ENCODE results near the gene TAF15.
A peak's percentile ranks its signal among the peaks of the same experiment; 100 is the strongest.

Gene TAF15

DNA sequence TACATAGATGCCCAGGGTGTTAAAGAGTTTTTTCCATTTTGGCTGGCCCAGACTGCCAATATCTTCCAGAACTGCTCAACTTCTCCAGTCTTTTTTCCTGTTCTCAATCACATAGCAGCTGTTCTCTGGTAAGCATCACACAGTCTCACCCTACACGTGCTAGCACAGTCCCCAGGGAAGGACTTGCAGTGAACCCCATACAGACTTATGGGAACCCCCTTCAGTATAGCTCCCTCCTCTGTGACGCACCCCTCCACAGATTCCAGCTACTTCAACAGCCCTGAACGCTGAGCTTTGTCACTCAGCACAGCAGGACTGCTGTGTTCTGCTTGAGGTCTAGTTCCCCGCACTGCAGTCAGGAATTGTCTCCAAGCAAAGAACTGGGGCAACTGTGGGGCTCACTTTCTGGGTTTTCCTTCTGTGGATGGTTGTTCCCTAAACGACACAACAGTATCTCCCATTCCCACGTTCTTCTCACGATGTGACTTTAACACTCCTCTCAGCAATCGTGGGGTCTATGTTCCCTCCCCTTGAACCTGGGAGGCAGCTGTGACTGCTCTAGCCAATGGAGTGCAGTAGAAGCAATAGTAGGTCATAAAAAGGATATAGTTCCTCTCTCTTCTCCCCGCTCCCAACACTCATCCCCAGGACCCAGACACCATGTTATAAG is 17.5 kb upstream of the TAF15 start:
- H3K4me3 ChIP-seq (ENCODE audit: low read length), result no peak overlapping the region
- peaks cover 41% of the 10 kb centered on the region for H3K4me1 ChIP-seq (ENCODE audit: control insufficient read depth, insufficient read depth, low read length)

DNA sequence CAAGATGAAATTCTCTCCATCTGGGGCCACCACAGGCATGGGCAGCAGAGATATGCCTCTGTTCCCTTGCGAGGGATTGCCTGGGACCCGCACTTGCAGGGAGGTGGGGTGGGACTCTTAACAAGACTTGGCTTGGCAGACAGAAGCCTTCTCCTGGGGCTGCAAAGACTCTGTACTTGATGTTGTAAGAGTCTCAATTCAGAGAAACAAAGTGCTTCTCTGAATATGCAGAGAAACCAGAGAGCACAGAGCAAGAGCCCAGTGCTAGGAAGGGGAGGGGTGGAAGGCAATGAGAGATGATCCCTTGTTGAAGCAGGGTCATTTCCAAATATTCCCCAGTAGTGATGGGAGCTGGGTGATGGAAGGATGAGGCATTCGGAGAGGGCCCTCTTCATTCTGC is 16.0 kb upstream of the TAF15 start:
- H3K4me3 ChIP-seq (ENCODE audit: low read length), result no peak overlapping the region
- no peak overlapping the region for H3K9ac ChIP-seq (ENCODE audit: low read length)
- peaks cover 26% of the 10 kb centered on the region for H3K4me1 ChIP-seq (ENCODE audit: control insufficient read depth, insufficient read depth, low read length)
- no peaks in the 10 kb centered on the region for H3K9me3 ChIP-seq (ENCODE audit: control insufficient read depth, low read length)
- H3K27me3 ChIP-seq (ENCODE audit: control insufficient read depth, insufficient read depth, low read length), result peaks cover 5% of the 10 kb centered on the region
- no peaks in the 10 kb centered on the region for H3K36me3 ChIP-seq (ENCODE audit: control insufficient read depth, insufficient read depth, low read length)

More for the DNA sequence above, 17.5 kb upstream of the TAF15 start:
- Histone ChIP-seq H3K9me3 (ENCODE audit: control insufficient read depth, low read length) (no peaks in the 10 kb centered on the region), H3K27me3 (ENCODE audit: control insufficient read depth, insufficient read depth, low read length) (peaks cover 5% of the 10 kb centered on the region), H3K9ac (ENCODE audit: low read length) (no peak overlapping the region), H3K36me3 (ENCODE audit: control insufficient read depth, insufficient read depth, low read length) (no peaks in the 10 kb centered on the region)

DNA sequence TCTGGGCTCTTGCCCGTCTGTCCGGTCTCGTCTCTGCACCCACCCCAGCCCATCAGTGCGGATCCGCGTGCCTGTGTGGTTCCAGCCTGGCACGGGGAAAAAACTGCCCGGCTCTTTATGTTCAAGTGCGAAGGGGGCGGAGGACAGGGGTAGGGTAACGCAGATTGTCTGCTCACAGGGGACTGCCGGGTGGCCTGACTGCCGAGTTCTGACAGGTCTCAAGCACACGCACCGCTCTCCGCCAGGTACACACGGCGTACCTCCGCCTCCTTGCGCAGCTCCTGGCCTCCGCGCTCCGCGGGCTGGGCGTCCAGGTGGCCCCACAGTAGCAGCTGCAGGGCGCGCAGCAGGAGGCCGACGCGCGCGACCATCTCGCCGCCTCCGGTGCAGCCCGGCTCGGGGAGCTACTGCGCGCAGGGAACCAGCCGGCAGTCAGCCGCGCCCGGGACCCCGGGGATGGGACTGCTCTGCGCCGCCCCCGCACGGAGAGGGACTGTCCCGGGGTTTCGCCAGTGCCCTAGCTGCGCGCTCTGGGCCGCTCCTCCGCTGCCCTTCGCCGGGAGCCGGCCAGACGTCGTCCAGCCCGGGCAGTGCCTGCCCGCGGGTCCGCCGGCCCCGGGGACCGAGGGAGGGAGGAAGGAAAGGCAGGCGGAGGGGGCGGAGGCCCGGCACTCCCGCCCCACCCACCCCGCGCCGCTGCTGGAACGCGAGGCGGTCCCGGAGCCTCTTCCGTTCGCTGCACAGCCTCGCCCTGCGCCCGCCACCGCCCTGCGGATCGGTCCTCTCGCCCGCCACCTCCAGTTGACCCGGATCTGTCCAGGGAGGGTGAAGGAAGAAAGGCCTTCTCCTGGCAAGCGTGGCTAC is 14.0 kb upstream of the TAF15 start, which contains the start of gene MMP28:
Gene MMP28, minus strand, starts transcription at position 635 of the 864 bp plus-strand sequence. Its CDS starts 264 bp downstream, at position 371.
- peaks cover 20% of the 10 kb centered on the region for H3K4me1 ChIP-seq (ENCODE audit: control insufficient read depth, insufficient read depth, low read length)

DNA sequence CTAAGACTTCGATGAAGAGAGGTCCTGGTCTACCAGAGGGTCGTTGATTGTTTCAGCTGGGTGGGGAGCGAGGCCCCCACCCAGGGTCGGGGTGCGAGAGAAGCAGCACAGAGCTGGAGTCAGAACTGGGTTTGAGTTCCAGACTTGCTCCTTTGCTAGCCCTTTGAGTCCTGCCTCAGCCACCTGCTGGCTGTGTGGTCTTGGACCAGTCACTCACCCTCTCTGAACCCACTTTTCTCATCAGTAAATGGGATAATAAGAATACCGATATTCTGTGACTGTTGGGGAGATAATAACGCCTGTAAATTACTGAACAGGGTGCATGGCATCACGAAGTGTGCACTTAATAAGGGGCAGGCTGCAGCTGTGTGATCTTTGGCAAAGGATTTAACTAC is 13.4 kb upstream of the TAF15 start:
- H3K4me3 ChIP-seq (ENCODE audit: low read length), result peak overlapping the region; percentile 25
- H3K4me1 ChIP-seq (ENCODE audit: control insufficient read depth, insufficient read depth, low read length), result peaks cover 23% of the 10 kb centered on the region
- no peaks in the 10 kb centered on the region for H3K9me3 ChIP-seq (ENCODE audit: control insufficient read depth, low read length)
- H3K9ac ChIP-seq (ENCODE audit: low read length), result peak overlapping the region; percentile 63
- no peaks in the 10 kb centered on the region for H3K36me3 ChIP-seq (ENCODE audit: control insufficient read depth, insufficient read depth, low read length)
- H3K27me3 ChIP-seq (ENCODE audit: control insufficient read depth, insufficient read depth, low read length), result peaks cover 5% of the 10 kb centered on the region

More for the DNA sequence above, 14.0 kb upstream of the TAF15 start, which contains the start of gene MMP28:
- H3K4me3 ChIP-seq (ENCODE audit: low read length), result peak within 1 kb of the TSS; percentile 68
- H3K36me3 ChIP-seq (ENCODE audit: control insufficient read depth, insufficient read depth, low read length), result no peaks in the 10 kb centered on the region
- no peaks in the 10 kb centered on the region for H3K9me3 ChIP-seq (ENCODE audit: control insufficient read depth, low read length)
- H3K27me3 ChIP-seq (ENCODE audit: control insufficient read depth, insufficient read depth, low read length), result peaks cover 5% of the 10 kb centered on the region
- peak within 1 kb of the TSS; percentile 63 for H3K9ac ChIP-seq (ENCODE audit: low read length)

DNA sequence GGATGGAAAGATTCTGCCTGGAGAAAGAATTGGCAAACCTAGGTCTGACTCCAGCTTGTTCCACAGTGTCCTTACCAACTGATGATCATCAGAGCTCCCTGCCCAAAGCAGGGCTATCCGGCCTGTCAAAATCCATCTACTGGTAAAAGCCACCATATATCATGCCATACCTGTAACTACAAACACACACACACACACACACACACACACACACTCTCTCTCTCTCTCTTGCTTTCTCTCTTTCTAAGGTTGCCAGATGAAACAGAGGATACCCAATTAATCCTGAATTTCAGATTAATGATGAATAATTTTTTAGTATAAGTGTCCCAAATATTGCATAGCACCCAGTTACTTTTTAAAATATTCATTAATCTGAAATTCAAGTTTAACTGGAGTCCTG is 12.3 kb upstream of the TAF15 start:
- Histone ChIP-seq H3K27me3 (ENCODE audit: control insufficient read depth, insufficient read depth, low read length) (peaks cover 5% of the 10 kb centered on the region), H3K4me3 (ENCODE audit: low read length) (no peak overlapping the region), H3K9ac (ENCODE audit: low read length) (no peak overlapping the region), H3K4me1 (ENCODE audit: control insufficient read depth, insufficient read depth, low read length) (peaks cover 30% of the 10 kb centered on the region), H3K36me3 (ENCODE audit: control insufficient read depth, insufficient read depth, low read length) (no peaks in the 10 kb centered on the region), H3K9me3 (ENCODE audit: control insufficient read depth, low read length) (no peaks in the 10 kb centered on the region)

DNA sequence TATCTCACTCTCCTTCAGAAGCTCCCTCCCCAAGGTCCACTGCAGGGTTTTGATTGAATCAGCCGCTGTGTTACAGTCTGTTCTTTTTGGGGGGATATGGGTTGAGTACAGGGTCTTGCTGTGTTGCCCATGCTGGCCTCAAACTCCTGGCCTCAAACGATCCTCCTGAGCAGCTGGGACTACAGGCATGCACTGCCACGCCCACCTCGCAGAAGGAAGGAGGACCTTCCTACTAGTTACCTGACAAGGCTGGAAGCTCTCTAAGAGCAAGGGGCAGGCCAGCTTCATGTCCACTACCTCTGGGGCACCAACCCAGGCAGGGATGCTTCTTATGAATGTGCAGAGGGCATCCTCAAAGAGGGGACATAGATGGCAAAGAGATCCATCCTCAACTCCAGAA is 11.9 kb upstream of the TAF15 start:
- peaks cover 5% of the 10 kb centered on the region for H3K27me3 ChIP-seq (ENCODE audit: control insufficient read depth, insufficient read depth, low read length)
- H3K36me3 ChIP-seq (ENCODE audit: control insufficient read depth, insufficient read depth, low read length), result no peaks in the 10 kb centered on the region
- H3K4me3 ChIP-seq (ENCODE audit: low read length), result no peak overlapping the region
- H3K4me1 ChIP-seq (ENCODE audit: control insufficient read depth, insufficient read depth, low read length), result peaks cover 30% of the 10 kb centered on the region
- no peaks in the 10 kb centered on the region for H3K9me3 ChIP-seq (ENCODE audit: control insufficient read depth, low read length)
- no peak overlapping the region for H3K9ac ChIP-seq (ENCODE audit: low read length)

DNA sequence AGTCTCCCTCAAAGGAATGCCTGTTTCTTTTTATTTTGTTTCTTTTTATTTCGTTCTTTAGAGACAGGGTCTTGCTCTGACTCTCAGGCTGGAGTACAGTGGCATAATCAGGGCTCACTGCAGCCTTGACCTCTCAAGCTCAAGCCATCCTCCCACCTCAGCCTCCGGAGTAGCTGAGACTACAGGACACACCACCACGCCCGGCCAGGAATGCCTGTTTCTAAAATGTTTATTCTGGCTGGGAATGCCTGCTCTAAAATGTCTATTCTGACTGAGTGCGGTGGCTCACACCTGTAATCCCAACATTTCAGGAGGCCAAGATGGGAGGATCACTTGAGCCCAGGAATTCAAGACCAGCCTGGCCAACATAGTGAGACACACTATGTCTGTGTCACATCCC is 11.4 kb upstream of the TAF15 start:
- H3K9ac ChIP-seq (ENCODE audit: low read length), result no peak overlapping the region
- H3K4me3 ChIP-seq (ENCODE audit: low read length), result no peak overlapping the region
- no peaks in the 10 kb centered on the region for H3K36me3 ChIP-seq (ENCODE audit: control insufficient read depth, insufficient read depth, low read length)
- H3K4me1 ChIP-seq (ENCODE audit: control insufficient read depth, insufficient read depth, low read length), result peaks cover 30% of the 10 kb centered on the region
- peaks cover 5% of the 10 kb centered on the region for H3K27me3 ChIP-seq (ENCODE audit: control insufficient read depth, insufficient read depth, low read length)
- no peaks in the 10 kb centered on the region for H3K9me3 ChIP-seq (ENCODE audit: control insufficient read depth, low read length)

DNA sequence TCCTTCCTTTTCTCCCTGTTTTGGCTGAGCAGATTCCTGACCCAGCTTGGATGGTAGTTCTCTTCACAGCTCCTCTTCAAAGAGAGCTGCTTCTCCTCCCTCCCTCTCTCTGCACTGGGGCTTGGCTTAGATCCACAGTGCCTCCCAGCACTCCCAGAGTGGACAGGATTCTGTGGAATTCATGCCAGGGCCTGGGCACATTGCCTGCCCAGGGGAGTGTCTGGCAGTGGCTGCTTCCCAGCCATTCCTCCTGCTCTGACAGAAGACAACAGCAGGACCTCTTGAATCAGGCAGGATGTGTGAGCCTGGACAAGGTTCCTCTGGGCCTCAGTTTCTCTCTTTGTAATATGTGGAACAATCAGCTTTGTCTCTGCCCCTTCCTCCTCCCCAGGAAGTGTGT is 9.3 kb upstream of the TAF15 start:
- Histone ChIP-seq H3K27me3 (ENCODE audit: control insufficient read depth, insufficient read depth, low read length) (peaks cover 5% of the 10 kb centered on the region), H3K9me3 (ENCODE audit: control insufficient read depth, low read length) (no peaks in the 10 kb centered on the region), H3K9ac (ENCODE audit: low read length) (no peak overlapping the region), H3K4me1 (ENCODE audit: control insufficient read depth, insufficient read depth, low read length) (peaks cover 21% of the 10 kb centered on the region), H3K36me3 (ENCODE audit: control insufficient read depth, insufficient read depth, low read length) (no peaks in the 10 kb centered on the region), H3K4me3 (ENCODE audit: low read length) (no peak overlapping the region)

DNA sequence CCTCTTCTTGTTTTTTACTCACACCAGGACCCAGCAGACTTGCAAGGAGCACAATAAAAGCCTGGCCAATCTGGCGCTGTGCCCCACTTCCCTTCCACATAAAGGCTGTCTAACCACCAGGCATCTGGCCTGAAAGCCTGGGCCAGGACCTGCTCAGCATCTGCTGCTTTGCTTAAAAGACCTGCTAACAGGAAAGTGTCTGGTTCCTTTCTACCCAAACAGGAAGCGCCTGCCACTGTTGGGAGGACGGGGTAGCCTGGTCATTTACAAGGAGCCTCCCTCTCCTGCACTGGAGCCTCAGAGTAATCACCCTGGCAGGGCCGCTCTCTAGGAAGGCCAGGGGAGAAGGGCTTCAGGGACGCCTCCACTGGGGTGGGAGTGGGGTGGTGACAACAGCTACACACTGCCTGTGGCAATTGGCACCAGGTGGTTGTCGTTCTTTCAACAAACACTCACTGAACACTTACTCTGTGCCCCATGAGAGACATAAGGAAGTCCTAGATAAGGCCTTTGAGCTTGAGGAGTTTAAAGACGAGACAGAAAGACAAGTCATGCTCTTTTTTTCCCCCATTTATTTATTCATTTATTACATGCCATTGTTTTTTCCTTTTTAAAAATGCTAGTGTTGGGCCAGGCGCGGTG is 7.6 kb upstream of the TAF15 start:
- Histone ChIP-seq H3K4me1 (ENCODE audit: control insufficient read depth, insufficient read depth, low read length) (peaks cover 14% of the 10 kb centered on the region), H3K9ac (ENCODE audit: low read length) (no peak overlapping the region), H3K4me3 (ENCODE audit: low read length) (no peak overlapping the region), H3K36me3 (ENCODE audit: control insufficient read depth, insufficient read depth, low read length) (no peaks in the 10 kb centered on the region), H3K9me3 (ENCODE audit: control insufficient read depth, low read length) (no peaks in the 10 kb centered on the region), H3K27me3 (ENCODE audit: control insufficient read depth, insufficient read depth, low read length) (no peaks in the 10 kb centered on the region)

DNA sequence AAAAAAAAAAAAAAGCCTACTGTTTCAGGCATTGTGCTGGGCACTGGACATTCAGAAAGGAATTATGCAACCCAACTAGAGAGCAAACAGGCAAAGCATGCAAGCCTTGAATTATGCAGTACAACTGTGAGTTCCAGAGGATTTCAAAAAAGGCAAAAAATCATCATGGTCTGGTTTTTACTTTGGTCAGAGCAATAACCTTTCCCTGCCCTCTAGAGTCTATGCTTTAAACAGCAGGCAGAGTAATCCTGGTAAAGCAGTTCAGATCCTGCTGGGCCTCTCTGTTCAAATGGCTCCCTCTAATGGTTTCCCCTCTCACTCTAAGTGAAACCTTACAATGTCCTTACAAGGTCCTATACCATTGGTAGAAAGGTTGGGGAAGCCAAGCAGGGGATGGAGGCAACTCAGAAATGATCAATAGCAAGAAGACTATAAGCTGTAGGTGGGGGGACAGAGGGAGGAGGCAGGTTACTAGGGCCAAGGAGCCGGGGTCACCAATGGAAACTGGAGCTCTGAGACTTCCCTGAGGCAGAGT is 4.6 kb upstream of the TAF15 start:
- Histone ChIP-seq H3K27me3 (ENCODE audit: control insufficient read depth, insufficient read depth, low read length) (no peaks in the 10 kb centered on the region), H3K4me1 (ENCODE audit: control insufficient read depth, insufficient read depth, low read length) (peaks cover 20% of the 10 kb centered on the region), H3K36me3 (ENCODE audit: control insufficient read depth, insufficient read depth, low read length) (no peaks in the 10 kb centered on the region), H3K9ac (ENCODE audit: low read length) (no peak overlapping the region), H3K9me3 (ENCODE audit: control insufficient read depth, low read length) (no peaks in the 10 kb centered on the region), H3K4me3 (ENCODE audit: low read length) (no peak overlapping the region)

DNA sequence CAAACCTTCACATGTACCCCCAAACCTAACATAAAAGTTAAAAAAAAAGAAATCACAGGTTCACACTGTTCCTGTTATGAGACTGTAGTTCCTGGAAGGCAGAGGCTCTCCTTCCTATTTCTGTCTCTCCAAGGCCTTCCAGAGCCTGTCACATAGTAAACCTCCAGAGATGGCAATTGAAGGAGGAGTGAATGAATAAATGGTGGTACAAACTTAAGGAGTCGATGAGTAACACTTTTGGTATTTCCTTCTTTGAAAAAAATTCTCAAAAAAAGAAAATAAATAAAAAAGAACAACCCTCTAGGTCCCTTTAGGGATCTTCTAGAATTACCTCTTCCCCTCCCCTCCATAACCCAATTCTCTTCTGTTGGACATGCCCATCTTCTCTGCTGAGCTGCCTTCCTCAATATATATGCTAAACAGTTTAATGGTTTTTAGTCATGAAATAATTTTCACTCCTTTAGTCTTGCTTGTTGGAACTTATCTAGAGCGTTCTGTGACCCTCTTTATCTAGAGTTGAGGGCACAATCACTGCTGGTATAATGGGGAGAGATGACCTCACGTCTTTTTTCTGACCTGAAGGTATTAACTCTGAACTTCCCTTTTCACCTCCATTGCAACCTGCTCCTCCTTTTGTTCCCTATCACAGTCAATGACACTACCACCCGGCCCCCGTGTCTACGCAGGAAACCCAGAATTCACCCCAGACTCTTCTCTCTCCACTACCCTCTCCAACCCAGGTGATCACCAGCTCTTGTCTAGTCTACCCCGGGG is 1.7 kb upstream of the TAF15 start:
- peaks cover 15% of the 10 kb centered on the region for H3K4me1 ChIP-seq (ENCODE audit: control insufficient read depth, insufficient read depth, low read length)
- no peaks in the 10 kb centered on the region for H3K9me3 ChIP-seq (ENCODE audit: control insufficient read depth, low read length)
- H3K36me3 ChIP-seq (ENCODE audit: control insufficient read depth, insufficient read depth, low read length), result no peaks in the 10 kb centered on the region
- H3K4me3 ChIP-seq (ENCODE audit: low read length), result no peak overlapping the region
- no peaks in the 10 kb centered on the region for H3K27me3 ChIP-seq (ENCODE audit: control insufficient read depth, insufficient read depth, low read length)
- no peak overlapping the region for H3K9ac ChIP-seq (ENCODE audit: low read length)
